NK-92 (cell line): ENCODE data around the gene FAM120A.

Experiments used
- DNase-seq: peaks from one replicate; lab custom pipeline; 2025; ENCODE audit not compliant: unreplicated experiment; lab: John Stamatoyannopoulos, UW

The FAM120A gene

GRCh38 chr9:93577078-93577974, 125.8 kb downstream of the FAM120A start:
- DNase-seq: no peak

- DNase-seq: no peak
These were observed 126.6 kb downstream of the FAM120A start for GRCh38 chr9:93577975-93578682.

GRCh38 chr9:93578844-93579243, 127.4 kb downstream of the FAM120A start:
- no peak for DNase-seq

- no peak for DNase-seq
These were observed 128.4 kb downstream of the FAM120A start for GRCh38 chr9:93579711-93580516.

GRCh38 chr9:93580654-93581380, 129.3 kb downstream of the FAM120A start:
- DNase-seq: no peak

GRCh38 chr9:93582115-93582514, 130.6 kb downstream of the FAM120A start:
- DNase-seq: no peak

- no peak for DNase-seq
These were observed 131.1 kb downstream of the FAM120A start for GRCh38 chr9:93582550-93582949.

GRCh38 chr9:93585259-93585658, 133.8 kb downstream of the FAM120A start:
- DNase-seq: no peak

GRCh38 chr9:93585695-93586094, 134.2 kb downstream of the FAM120A start:
- DNase-seq: no peak

- no peak for DNase-seq
These were observed 135.0 kb downstream of the FAM120A start for GRCh38 chr9:93586290-93587057.

GRCh38 chr9:93587284-93587650, 135.8 kb downstream of the FAM120A start:
- DNase-seq: no peak

- DNase-seq: no peak
These were observed 136.3 kb downstream of the FAM120A start for GRCh38 chr9:93587651-93588347.

GRCh38 chr9:93588641-93589609, 137.4 kb downstream of the FAM120A start:
- DNase-seq: no peak

GRCh38 chr9:93589688-93590087, 138.2 kb downstream of the FAM120A start:
- no peak for DNase-seq

- DNase-seq: no peak
These were observed 139.2 kb downstream of the FAM120A start for GRCh38 chr9:93590609-93591234.

GRCh38 chr9:93591301-93592007, 140.0 kb downstream of the FAM120A start:
- no peak for DNase-seq

GRCh38 chr9:93592008-93592642, 140.6 kb downstream of the FAM120A start:
- no peak for DNase-seq
